Heart right ventricle (tissue), 16 donors: ENCODE data around the gene USP6NL. TPM values are rescaled to one million over a fixed set of nuclear protein-coding genes. Genes with fewer than 3 reads are reported as not detected.
A peak's percentile ranks its signal among the peaks of the same experiment; 100 is the strongest.

Experiments
- ATAC-seq, 8 donors: fragments of 200-7000 bp; cut with Tn5 transposase; one replicate each; pipeline ENCODE4 v1.9.1; 2020; ENCODE audit warnings: mild to moderate bottlenecking in 8 of 8, moderate library complexity in 8 of 8, moderate number of reproducible peaks in 1 of 8
- DNase-seq, 2 donors: peaks; one replicate each; pipeline ENCODE4 v3.0.0-alpha.2; 2020
- H3K27ac ChIP-seq, 10 donors: fragments of 200-600 bp; sonication (generic) in 2 of 10; one replicate each; pipeline versions ENCODE4 v1.5.0 to v1.8.0; 2020 to 2022; ENCODE audit warnings: mild to moderate bottlenecking in 3 of 10
- H3K27me3 ChIP-seq, 7 donors: fragments of 200-600 bp; one replicate each; pipeline ENCODE4 v1.8.0; 2021 to 2022; ENCODE audit warnings: mild to moderate bottlenecking in 2 of 7
- H3K36me3 ChIP-seq, 9 donors: fragments of 200-600 bp; sonication (generic) in 1 of 9; one replicate each; pipeline versions ENCODE4 v1.5.0 to v1.8.0; 2020 to 2022; ENCODE audit warnings: mild to moderate bottlenecking in 2 of 9
- H3K4me1 ChIP-seq, 9 donors: fragments of 200-600 bp; sonication (generic) in 1 of 9; one replicate each; pipeline versions ENCODE4 v1.5.0 to v1.8.0; 2020 to 2022; ENCODE audit warnings: mild to moderate bottlenecking in 4 of 9
- H3K4me3 ChIP-seq, 10 donors: fragments of 200-600 bp; sonication (generic) in 2 of 10; one replicate each; pipeline versions ENCODE4 v1.5.0 to v1.8.0; 2020 to 2022; ENCODE audit warnings: mild to moderate bottlenecking in 7 of 10, moderate library complexity in 2 of 10
- H3K9me3 ChIP-seq, 11 donors: fragments of 200-600 bp in 10 of 11; sonication (generic) in 2 of 11; one replicate each; pipeline versions ENCODE4 v1.5.0 to v1.8.0; 2013 to 2022; ENCODE audit warnings: mild to moderate bottlenecking in 2 of 11, control low read depth in 1 of 11, moderate library complexity in 1 of 11
- WGBS, 2 donors: extraction: QIAGEN DNeasy Blood & Tissue Kit; methylation state at CpG; one replicate each; pipeline ENCODE4 v1.1.7; 2013; ENCODE audit warnings: inconsistent platforms in 1 of 2; 5-methylcytosine and 5-hydroxymethylcytosine counted together
- intact Hi-C, 10 donors: fragments of 100-400 bp; cut with DNase I; formaldehyde crosslinking; loops; one replicate each; pipeline versions ENCODE4 v1.11.1 to v1.14.2; 2022
- polyA plus RNA-seq, 2 donors: library from polyadenylated mRNA; stranded (reverse); fragments of 200-250 nt; gene quantifications; one replicate each; pipeline ENCODE4 v1.2.3, GENCODE V29; 2013
- total RNA-seq, 10 donors: library from RNA; stranded (reverse); fragmentation: NEBNext Ultra II Directional in 3 of 10; extraction: Animal tissue kit (Norgen Biotek cat#: 25700) in 3 of 10; gene quantifications; one replicate each; pipeline versions ENCODE4 v1.2.1 to v1.2.4, GENCODE V29; 2021 to 2023
- TF ChIP-seq, protein P1 (sequence below), 9 donors: fragments of 200-600 bp; sonication (generic) in 2 of 9; IDR thresholded peaks; one replicate each; pipeline versions ENCODE4 v1.5.0 to v1.8.0; 2021 to 2022; ENCODE audit warnings: antibody characterized with exemption in 9 of 9, mild to moderate bottlenecking in 5 of 9, moderate library complexity in 1 of 9
- donor health status: Arrhythmogenic right ventricular cardiomyopathy.
- donor health status: ischemic (EF 13 %, LVEDD 7.1; RV severe dilation, severe dysfunction).
- donor health status: healthy with polysubstance abuse.
- donor health status: DM: no; HTN: yes; CAD: no.
- donor health status: DM: no; HTN: no; CAD: no.
- donor health status: ischemic (EF 25% LVEDD 6.9; RV normal size, moderate dysfunction).
- donor health status: ischemic (EF 25% LVEDD 5.7; RV mildly dilated, moderate dysfunction).
- donor health status: healthy.
- donor health status: DM: yes; HTN: yes; CAD: no.
- donor health status: Ischemic cardiomyopathy.
- donor health status: ischemic (EF 35%, LVEDD 5.7; RV mildly dilated, moderate dysfunction).
- donor health status: nonischemic (EF 11% LVEDD 7.7; RV severe dilation, severe dysfunction).
- donor health status: DM: yes; HTN: yes; CAD: no.
- donor health status: PGD.
- donor health status: ischemic (EF 29% LVEDD 5.4; RV normal size, mild dysfunction).
- donor health status: nonischemic (EF 23%, LVEDD 6.1; RV moderate dilation, normal function).

USP6NL gene
- total and polyA plus RNA-seq, 12 donors, result 1.8 to 11.1 (median 8.2) TPM

DNA sequence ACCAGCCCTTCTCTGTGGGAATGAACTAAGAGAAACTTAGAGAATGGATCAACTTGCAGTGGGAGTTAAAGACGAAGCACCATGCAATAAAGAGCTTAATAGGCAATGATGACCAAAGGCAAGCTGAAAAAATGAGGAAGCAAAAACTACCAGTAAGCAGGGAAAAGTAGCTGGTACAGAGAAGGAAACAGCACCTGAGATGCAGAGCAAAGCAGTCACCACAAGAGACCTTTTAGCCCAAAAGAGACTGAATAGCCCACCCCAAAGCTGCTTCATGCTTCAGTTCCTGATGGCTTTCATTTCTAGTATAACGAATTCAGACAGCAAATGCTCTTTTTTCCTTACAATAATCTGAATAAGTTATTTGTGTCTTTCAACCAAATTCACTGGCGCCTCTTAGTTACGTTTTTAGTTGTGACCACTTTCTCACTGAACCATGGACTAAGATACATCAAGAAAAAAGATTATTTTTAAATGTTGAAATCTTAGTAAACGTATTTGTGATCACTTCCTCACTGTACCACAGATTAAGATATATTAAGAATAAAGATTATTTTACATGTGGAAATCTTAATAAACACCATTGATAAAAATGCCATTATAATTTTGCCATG is 76.0 kb downstream of the USP6NL start:
- WGBS, 2 donors, result 94 to 95% methylated on average over 5 of the region's 5 CpGs

DNA sequence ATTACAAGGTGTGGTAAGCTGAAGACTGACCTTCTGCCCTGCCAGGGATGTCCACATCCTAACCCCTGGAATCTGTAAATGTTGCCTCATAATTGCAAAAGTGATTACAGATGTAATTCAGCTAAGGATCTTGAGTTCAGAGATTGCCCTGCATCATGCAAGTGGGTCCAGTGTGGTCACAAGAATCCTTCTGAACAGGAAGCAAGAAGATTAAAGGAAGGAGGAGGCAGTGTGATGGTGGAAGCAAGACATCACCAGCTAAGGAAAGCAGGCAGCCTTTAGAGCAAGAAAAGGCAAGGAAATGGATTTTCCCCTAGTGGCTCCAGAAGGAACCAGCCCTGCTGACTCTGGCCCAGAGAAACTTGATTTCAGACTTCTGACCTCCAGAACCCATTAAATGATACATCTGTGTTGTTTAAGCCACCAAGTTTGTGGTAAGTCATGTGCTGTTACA is 78.1 kb downstream of the USP6NL start:
- intact Hi-C loops, result loop anchor here in 1 of 10 donors (5.0 kb wide), 1 partner anchor 79 kb away; the partner anchor contains the start of gene USP6NL
- peak in 5 of 8 donors; percentile 37 to 58 (median 45) for ATAC-seq
- H3K27ac ChIP-seq, result peak overlapping the region in 6 of 10 donors; percentile 8 to 59 (median 31)

More for the DNA sequence above, 76.0 kb downstream of the USP6NL start:
- ATAC-seq (no peak), DNase-seq (no peak)
- intact Hi-C loops, result no loop called here
- H3K27me3 ChIP-seq, result no peaks in the 10 kb centered on the region
- H3K27ac ChIP-seq, result no peak overlapping the region
- peaks cover 0 to 41% (median 0%) of the 10 kb centered on the region in 9 donors for H3K4me1 ChIP-seq
- TF ChIP-seq, protein P1, sequence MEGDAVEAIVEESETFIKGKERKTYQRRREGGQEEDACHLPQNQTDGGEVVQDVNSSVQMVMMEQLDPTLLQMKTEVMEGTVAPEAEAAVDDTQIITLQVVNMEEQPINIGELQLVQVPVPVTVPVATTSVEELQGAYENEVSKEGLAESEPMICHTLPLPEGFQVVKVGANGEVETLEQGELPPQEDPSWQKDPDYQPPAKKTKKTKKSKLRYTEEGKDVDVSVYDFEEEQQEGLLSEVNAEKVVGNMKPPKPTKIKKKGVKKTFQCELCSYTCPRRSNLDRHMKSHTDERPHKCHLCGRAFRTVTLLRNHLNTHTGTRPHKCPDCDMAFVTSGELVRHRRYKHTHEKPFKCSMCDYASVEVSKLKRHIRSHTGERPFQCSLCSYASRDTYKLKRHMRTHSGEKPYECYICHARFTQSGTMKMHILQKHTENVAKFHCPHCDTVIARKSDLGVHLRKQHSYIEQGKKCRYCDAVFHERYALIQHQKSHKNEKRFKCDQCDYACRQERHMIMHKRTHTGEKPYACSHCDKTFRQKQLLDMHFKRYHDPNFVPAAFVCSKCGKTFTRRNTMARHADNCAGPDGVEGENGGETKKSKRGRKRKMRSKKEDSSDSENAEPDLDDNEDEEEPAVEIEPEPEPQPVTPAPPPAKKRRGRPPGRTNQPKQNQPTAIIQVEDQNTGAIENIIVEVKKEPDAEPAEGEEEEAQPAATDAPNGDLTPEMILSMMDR (IDR thresholded peaks at IDR 0.05), result no peak
- H3K9me3 ChIP-seq, result no peaks in the 10 kb centered on the region
- H3K36me3 ChIP-seq, result no peaks in the 10 kb centered on the region
- H3K4me3 ChIP-seq, result no peak overlapping the region

DNA sequence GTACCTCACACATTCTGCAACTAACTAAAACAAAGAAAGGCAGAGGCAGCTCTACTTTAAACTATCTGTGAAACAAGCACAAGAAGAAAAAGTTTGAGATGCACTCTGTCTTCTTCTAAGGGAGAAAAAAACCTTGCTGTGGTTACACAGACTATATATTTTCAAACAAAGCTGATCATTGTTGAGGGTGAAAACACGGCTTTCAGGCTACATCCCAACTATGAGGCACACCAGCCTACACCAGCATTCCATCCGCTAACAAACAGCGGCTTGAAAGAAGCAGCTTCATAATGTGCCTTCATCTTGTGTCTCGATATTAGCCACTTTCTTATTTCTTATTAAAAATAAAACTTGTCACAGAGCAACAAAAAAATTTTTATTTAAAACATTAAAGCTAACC is 79.1 kb downstream of the USP6NL start:
- DNase-seq (no peak), ATAC-seq (peak in 1 of 8 donors; percentile 55)
- intact Hi-C loops, result loop anchor here in 1 of 10 donors (5.0 kb wide), 1 partner anchor 80 kb away; the partner anchor contains the start of gene USP6NL
- peak overlapping the region in 7 of 10 donors; percentile 4 to 59 (median 43) for H3K27ac ChIP-seq
- H3K4me3 ChIP-seq, result peak overlapping the region in 5 of 10 donors; percentile 9 to 25 (median 13)
- no peaks in the 10 kb centered on the region for H3K9me3 ChIP-seq
- TF ChIP-seq, protein P1 (IDR thresholded peaks at IDR 0.05), result no peak
- peaks cover 0 to 52% (median 13%) of the 10 kb centered on the region in 9 donors for H3K4me1 ChIP-seq
- no peaks in the 10 kb centered on the region for H3K27me3 ChIP-seq
- H3K36me3 ChIP-seq, result no peaks in the 10 kb centered on the region
- 73% methylated on average over 4 of the region's 4 CpGs for WGBS, 2 donors

More for the DNA sequence above, 78.1 kb downstream of the USP6NL start:
- peak overlapping the region in 1 of 10 donors; percentile 20 for H3K4me3 ChIP-seq
- H3K36me3 ChIP-seq, result no peaks in the 10 kb centered on the region
- H3K4me1 ChIP-seq, result peaks cover 0 to 42% (median 9%) of the 10 kb centered on the region in 9 donors
- DNase-seq, result no peak
- no peaks in the 10 kb centered on the region for H3K27me3 ChIP-seq
- H3K9me3 ChIP-seq, result no peaks in the 10 kb centered on the region
- TF ChIP-seq, protein P1 (IDR thresholded peaks at IDR 0.05), result peak in 4 of 9 donors; percentile 26 to 35 (median 30)

DNA sequence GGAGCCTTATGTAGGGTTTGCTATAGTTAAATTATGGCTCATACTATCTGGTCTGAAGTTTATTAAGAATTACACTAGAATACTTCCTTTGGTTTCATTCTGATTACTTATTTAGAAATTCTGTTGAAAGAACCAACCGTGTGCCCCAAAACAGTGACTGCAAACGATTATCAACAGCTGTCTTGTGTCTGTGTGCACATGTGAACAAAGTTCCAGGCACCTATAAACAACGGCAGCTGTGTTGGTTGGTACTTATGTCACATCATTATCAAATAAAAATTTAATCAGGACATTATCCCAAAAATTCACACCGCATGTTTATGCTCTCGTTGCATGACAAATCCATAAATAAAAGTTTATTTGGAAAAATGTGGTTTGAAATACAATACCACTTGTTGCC is 80.6 kb downstream of the USP6NL start:
- ATAC-seq, result no peak
- peak overlapping the region in 1 of 10 donors; percentile 5 for H3K4me3 ChIP-seq
- no peak overlapping the region for H3K27ac ChIP-seq
- TF ChIP-seq, protein P1 (IDR thresholded peaks at IDR 0.05), result no peak
- peaks cover 0 to 52% (median 13%) of the 10 kb centered on the region in 9 donors for H3K4me1 ChIP-seq
- H3K27me3 ChIP-seq, result no peaks in the 10 kb centered on the region
- H3K9me3 ChIP-seq, result no peaks in the 10 kb centered on the region
- no peaks in the 10 kb centered on the region for H3K36me3 ChIP-seq
- no peak for DNase-seq
- intact Hi-C loops, result loop anchor here in 1 of 10 donors (5.0 kb wide), 1 partner anchor 81 kb away; the partner anchor contains the start of gene USP6NL
- WGBS, 2 donors, result 57 to 69% methylated on average over 5 of the region's 5 CpGs
